Thoracic aorta (tissue), 2 donors: ENCODE data around the gene UBASH3B. TPM values are rescaled to one million over a fixed set of nuclear protein-coding genes. Genes with fewer than 3 reads are reported as not detected.

Experiments
- ATAC-seq: fragments of 150-250 bp; one replicate; pipeline ENCODE4 v1.8.0; 2017; ENCODE audit warnings: low read depth; ENCODE audit not compliant: insufficient number of reproducible peaks, low FRiP score
- DNase-seq: peaks from one replicate; pipeline ENCODE4 v3.0.0-alpha.2; 2020; ENCODE audit warnings: low spot score
- H3K27ac ChIP-seq, 2 donors: fragments of 200-600 bp; sonication (generic); 1 replicate in 1 of 2; 2 replicates in 1 of 2; pipeline ENCODE4 v1.5.1; 2016; ENCODE audit warnings: mild to moderate bottlenecking in 2 of 2, moderate library complexity in 2 of 2
- H3K27me3 ChIP-seq: fragments of 200-600 bp; sonication (generic); replicated peaks from 2 replicates; pipeline ENCODE4 v1.6.0; 2016; ENCODE audit warnings: mild to moderate bottlenecking; ENCODE audit not compliant: insufficient read depth
- H3K36me3 ChIP-seq: fragments of 200-600 bp; sonication (generic); one replicate; pipeline ENCODE4 v1.5.1; 2016
- H3K4me1 ChIP-seq, 2 donors: fragments of 200-600 bp; sonication (generic); 1 replicate in 1 of 2; 2 replicates in 1 of 2; pipeline versions ENCODE4 v1.5.1 to v1.6.0; 2016; ENCODE audit warnings: low read depth in 2 of 2, mild to moderate bottlenecking in 1 of 2; ENCODE audit not compliant: control insufficient read depth in 1 of 2
- H3K4me3 ChIP-seq: fragments of 200-600 bp; sonication (generic); 2 replicates; pipeline ENCODE4 v1.5.1; 2016; ENCODE audit warnings: mild to moderate bottlenecking
- H3K9me3 ChIP-seq: fragments of 200-600 bp; sonication (generic); 2 replicates; pipeline ENCODE4 v1.5.1; 2016
- CTCF ChIP-seq: fragments of 200-600 bp; sonication (generic); IDR thresholded peaks from one replicate; pipeline ENCODE4 v1.5.1; 2019; ENCODE audit warnings: antibody characterized with exemption
- total RNA-seq, 2 donors: library from RNA; depleted of rRNA; stranded (reverse); fragments of >200 nt; gene quantifications; one replicate each; pipeline versions ENCODE4 v1.1.0 to v1.2.3, GENCODE V29; 2016

Gene UBASH3B
- total RNA-seq, 2 donors from 2014 or later: 6.1 to 12.3 TPM

GRCh38 chr11:122656631-122657101 lies 1.1 kb downstream of the UBASH3B start:
- ATAC-seq (no peak), DNase-seq (no peak)
- Histone ChIP-seq H3K27me3 (no peaks in the 10 kb centered on the region), H3K36me3 (no peaks in the 10 kb centered on the region), H3K4me1 (peaks cover 10 to 13% of the 10 kb centered on the region in 2 donors), H3K4me3 (peak overlapping the region; percentile 94), H3K9me3 (no peaks in the 10 kb centered on the region), H3K27ac (peak overlapping the region; percentile 77 to 88)
- TF ChIP-seq CTCF: no peak

DNA sequence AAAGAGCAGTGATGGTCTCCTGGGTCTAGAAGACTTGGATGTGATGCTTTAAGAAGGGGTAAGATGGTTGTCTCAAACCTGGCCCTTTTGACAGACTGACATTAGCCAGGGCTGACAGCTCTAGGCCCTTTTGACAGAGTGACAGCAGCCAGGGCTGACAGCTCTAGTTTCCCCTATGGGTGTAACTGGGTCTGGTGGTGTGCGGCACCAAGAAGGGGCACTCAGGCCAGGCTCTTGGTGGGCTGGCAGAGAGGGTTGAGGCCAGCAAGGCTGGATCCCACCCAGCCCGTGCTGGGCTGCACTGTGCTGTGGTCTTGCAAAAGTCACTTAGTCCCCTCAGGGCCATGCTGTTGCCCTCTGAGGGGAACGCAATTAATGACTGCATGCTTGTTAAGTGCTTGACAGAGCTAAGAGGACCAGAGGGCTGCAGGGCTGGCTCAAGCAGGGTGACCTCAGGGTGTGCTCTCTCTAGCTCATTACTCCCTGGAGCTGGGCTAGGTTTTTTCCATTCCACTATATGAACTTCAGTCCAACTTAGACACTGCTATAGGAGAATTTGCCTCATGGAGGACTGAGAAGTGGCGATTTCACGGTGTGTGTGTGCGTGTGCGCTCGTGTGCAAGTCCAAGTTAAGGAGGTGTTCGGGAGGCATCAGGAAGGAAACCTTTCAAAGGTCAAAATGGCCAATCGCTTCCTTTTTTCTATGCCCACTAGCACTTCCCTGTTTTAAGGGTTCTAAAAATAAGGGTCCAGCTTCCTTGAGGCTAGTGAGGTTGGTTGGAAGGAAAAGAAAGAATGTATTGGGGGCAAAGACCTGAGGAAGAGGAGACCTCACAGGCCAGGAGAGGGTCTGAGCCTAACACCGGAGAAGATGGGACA lies 4.4 kb downstream of the UBASH3B start:
- H3K36me3 ChIP-seq: no peaks in the 10 kb centered on the region
- no peak overlapping the region for H3K4me3 ChIP-seq
- H3K27ac ChIP-seq: no peak overlapping the region
- TF ChIP-seq CTCF: no peak
- H3K4me1 ChIP-seq: peaks cover 10 to 13% of the 10 kb centered on the region in 2 donors
- no peak for ATAC-seq
- H3K9me3 ChIP-seq: no peaks in the 10 kb centered on the region
- DNase-seq: no peak
- H3K27me3 ChIP-seq: no peaks in the 10 kb centered on the region

- ATAC-seq (no peak), DNase-seq (no peak)
- peaks cover 5 to 9% of the 10 kb centered on the region in 2 donors for H3K4me1 ChIP-seq
- H3K36me3 ChIP-seq: no peaks in the 10 kb centered on the region
- no peak overlapping the region for H3K4me3 ChIP-seq
- TF ChIP-seq CTCF: no peak
- H3K27ac ChIP-seq: no peak overlapping the region
- no peaks in the 10 kb centered on the region for H3K27me3 ChIP-seq
- H3K9me3 ChIP-seq: no peaks in the 10 kb centered on the region
Observed at GRCh38 chr11:122661182-122661945, 5.8 kb downstream of the UBASH3B start.

DNA sequence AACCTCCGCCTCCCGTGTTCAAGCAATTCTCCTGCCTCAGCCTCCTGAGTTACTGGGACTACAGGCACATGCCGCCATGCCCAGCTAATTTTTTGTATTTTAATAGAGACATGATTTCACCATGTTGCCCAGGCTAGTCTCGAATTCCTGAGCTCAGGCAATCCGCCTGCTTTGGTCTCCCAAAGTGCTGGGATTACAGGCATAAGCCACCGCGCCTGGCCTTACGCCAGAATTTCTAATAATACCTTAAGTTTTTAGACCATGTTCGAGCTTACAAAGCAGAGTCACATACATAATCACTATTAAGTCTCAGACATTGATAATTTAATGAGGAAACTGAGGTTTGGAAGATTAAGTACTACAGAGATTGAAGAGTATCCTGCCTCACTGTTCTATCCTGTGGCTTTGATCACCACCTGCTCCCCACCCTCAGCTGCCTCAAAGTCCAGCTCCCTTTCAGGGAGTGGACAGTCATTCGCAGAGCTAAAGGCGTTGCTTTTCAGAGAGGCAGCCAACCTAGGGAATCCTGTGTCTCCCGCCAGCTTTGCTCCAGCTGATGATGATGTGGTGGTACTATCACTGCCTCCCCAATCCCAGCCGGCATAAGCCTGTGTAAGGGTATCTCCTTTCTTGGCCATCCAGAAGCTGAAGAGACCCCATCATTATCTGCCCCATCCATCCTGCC lies 7.7 kb downstream of the UBASH3B start:
- Histone ChIP-seq H3K9me3 (no peaks in the 10 kb centered on the region), H3K36me3 (no peaks in the 10 kb centered on the region), H3K27me3 (no peaks in the 10 kb centered on the region), H3K4me1 (no peaks in the 10 kb centered on the region), H3K27ac (no peak overlapping the region), H3K4me3 (no peak overlapping the region)
- DNase-seq: no peak
- ATAC-seq: no peak
- no peak for TF ChIP-seq CTCF

GRCh38 chr11:122663764-122664163 lies 8.2 kb downstream of the UBASH3B start:
- H3K4me3 ChIP-seq: no peak overlapping the region
- H3K27ac ChIP-seq: no peak overlapping the region
- TF ChIP-seq CTCF: no peak
- no peak for ATAC-seq
- no peaks in the 10 kb centered on the region for H3K27me3 ChIP-seq
- H3K9me3 ChIP-seq: no peaks in the 10 kb centered on the region
- H3K4me1 ChIP-seq: no peaks in the 10 kb centered on the region
- H3K36me3 ChIP-seq: no peaks in the 10 kb centered on the region
- no peak for DNase-seq
